KOPT-K1 (cell line): ENCODE data around the gene RUBCNL.

ENCODE experiments used
- H3K27ac ChIP-seq: fragments of 200-600 bp; sonication (generic); 2 replicates; pipeline ENCODE4 v1.5.1; 2016; ENCODE audit warnings: antibody characterized with exemption, mild to moderate bottlenecking, low read depth, low read length; ENCODE audit not compliant: poor library complexity, severe bottlenecking
- H3K36me3 ChIP-seq: fragments of 200-600 bp; sonication (generic); 2 replicates; pipeline ENCODE4 v1.5.1; 2017; ENCODE audit warnings: antibody characterized with exemption, mild to moderate bottlenecking, low read length, moderate library complexity; ENCODE audit not compliant: insufficient read depth
- H3K9me3 ChIP-seq: fragments of 200-600 bp; sonication (generic); 2 replicates; pipeline ENCODE4 v1.5.1; 2017; ENCODE audit warnings: antibody characterized with exemption, low read length, mild to moderate bottlenecking; ENCODE audit not compliant: insufficient read depth, poor library complexity, severe bottlenecking

RUBCNL gene

DNA sequence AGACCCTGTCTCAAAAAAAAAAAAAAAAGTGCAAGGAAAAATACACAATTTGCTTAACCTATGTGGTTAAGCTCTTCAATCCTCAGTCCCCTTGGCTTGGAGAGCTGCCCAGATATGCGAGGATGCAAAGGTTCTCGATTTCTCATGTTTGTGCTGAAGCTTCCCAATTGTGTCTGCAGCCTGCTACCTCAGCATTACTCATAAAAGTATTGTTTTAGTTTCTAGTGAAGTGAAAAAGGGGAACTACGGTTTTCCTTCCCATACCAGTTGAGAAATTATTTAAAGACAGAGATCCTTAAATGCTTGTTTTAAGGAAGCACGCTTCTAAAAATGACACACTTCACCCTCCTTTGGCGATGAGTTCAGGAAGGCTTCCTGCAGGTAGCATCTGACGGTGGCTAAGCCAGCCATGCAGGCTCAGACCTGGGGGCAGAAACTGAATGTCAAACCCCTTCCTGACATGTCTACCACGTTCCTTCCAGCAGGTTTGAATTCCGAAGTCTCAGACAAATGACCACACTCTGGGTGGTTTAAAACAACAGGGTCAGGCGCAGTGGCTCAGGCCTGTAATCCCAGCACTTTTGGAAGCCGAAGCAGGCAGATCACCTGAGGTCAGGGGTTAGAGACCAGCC lies 47.9 kb downstream of the RUBCNL start:
- H3K36me3 ChIP-seq, result peaks cover 42% of the 10 kb centered on the region
- H3K9me3 ChIP-seq, result peaks cover 9% of the 10 kb centered on the region
- H3K27ac ChIP-seq, result no peak overlapping the region

DNA sequence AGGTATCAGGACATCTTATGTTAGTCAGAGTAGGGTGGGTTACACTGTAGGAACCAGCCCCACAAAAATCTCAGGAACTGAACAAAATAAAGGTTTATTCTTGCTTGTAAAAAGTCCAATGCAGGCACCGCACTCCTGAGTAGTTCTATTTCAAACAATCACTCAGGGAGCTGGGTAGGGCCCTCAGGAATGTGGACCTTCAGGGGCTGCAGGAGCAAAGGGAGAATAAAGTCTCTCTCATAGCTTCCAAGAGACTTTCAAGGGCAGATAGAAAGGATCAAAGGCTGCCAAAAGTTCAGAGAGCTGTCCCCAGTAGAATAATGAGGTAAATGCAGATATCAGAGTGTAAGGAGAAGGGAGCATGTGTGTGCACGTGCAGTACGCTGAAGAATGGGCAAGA lies 49.4 kb downstream of the RUBCNL start:
- peaks cover 28% of the 10 kb centered on the region for H3K36me3 ChIP-seq
- no peak overlapping the region for H3K27ac ChIP-seq
- peaks cover 9% of the 10 kb centered on the region for H3K9me3 ChIP-seq

DNA sequence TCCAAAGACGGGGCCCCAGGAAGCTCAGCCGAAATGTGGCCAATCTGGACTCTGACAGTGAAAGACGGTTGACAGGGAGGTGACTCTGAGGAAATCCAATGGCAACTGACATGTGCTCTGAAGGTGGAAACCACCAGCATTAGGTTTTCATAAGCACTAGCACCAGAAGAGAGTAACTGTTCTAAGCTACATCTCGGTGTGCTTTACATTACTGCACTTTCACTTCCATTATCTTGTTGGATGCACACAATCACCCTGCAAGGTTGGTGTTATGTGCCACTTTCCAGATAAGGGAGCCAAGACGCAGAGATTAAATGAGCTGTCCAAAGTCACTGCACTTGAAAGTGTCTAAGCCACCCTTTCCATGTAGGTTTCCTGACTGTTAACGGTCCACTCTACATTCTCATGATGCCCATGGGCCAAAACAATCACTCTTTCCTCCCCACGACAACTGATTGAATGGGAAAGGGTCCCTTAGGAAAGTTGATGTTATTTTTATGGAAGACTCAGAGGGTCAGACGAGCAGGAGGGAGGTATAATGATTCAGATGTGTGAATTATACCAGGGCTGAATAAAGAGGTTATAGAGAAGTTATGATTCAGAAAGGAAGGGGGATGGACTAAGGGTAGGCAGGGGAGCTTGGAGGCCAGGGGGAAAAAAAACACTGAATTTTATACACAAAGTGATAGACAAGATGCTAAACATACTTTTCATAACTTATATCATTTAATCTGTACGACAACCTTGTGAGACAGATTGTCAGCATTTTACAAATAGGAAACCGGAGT lies 52.8 kb downstream of the RUBCNL start:
- Histone ChIP-seq H3K27ac (peak overlapping the region; percentile 100), H3K9me3 (peaks cover 9% of the 10 kb centered on the region), H3K36me3 (no peaks in the 10 kb centered on the region)

DNA sequence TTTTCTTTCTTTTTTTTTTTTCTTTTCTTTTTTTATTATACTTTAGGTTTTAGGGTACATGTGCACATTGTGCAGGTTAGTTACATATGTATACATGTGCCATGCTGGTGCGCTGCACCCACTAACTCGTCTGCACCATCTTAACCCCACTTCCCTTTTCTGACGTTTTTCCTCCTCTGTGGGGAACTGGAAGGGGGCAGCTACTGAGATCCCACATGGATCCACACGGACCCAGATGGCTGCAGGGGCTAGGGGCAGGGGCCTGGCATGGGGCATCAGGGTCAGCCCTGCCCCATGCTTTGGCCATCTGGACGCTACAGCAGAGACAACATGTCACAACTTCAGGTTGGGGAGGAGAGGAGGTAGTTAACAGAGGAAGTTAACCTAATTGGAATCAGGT lies 54.3 kb downstream of the RUBCNL start:
- Histone ChIP-seq H3K36me3 (no peaks in the 10 kb centered on the region), H3K9me3 (peaks cover 9% of the 10 kb centered on the region), H3K27ac (peak overlapping the region; percentile 100)

DNA sequence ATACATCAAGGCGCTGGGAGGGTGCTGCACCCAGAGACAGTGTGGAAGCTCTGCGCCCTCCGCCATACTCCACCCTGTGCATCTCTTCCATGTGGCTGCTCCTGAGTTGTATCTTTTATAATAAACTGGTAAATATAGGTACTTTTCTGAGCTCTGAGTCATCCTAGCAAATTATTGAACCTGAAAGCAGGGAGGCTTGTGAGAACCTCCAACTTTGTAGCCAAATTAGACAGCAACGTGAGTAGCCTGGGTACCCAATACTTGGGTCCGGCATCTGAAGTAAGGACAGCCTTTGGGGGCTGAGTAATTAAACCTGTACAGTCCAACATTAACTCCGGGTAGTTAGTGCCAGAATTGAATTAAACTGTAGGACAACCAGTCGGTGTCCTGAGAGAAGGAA lies 57.4 kb downstream of the RUBCNL start:
- Histone ChIP-seq H3K9me3 (no peaks in the 10 kb centered on the region), H3K36me3 (no peaks in the 10 kb centered on the region), H3K27ac (peak overlapping the region; percentile 28)

DNA sequence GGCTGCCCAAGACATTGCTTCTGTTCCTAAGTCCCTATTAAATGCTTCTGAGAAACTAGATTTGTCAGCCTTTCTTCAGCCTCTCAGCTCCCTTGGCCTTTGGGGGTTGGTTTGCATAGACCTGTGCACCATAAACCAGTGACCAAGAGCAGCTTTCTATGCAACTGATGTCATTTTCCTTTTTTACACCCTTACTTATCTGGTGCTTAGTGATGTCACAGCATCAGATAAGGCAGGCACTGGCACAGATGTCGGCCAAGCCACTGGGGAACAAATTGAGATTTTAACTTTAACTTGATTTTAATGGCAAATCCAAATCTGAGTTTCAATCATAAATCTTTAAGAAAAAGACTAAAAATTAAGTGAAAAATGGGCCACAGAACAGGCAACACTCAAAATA lies 59.8 kb downstream of the RUBCNL start:
- no peak overlapping the region for H3K27ac ChIP-seq
- H3K9me3 ChIP-seq, result no peaks in the 10 kb centered on the region
- H3K36me3 ChIP-seq, result no peaks in the 10 kb centered on the region

DNA sequence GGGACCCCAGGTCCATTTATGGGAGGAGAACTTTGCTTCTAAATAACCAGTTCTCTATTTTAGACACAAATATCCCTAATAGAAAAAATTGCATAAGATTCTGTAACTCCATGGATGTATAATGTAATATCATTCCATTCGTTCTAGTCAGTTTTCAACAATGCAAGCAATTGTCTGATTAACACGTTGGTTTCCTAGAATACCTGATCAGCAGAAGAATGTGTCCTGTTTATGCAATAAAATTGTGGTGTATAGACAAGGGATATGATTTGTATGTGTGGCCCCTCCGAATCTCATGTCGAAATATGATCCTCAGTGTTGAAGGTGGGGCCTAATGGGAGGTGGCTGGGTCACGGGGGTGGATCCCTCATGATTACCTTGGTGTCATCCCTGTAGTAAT lies 62.1 kb downstream of the RUBCNL start:
- no peak overlapping the region for H3K27ac ChIP-seq
- no peaks in the 10 kb centered on the region for H3K36me3 ChIP-seq
- H3K9me3 ChIP-seq, result no peaks in the 10 kb centered on the region

DNA sequence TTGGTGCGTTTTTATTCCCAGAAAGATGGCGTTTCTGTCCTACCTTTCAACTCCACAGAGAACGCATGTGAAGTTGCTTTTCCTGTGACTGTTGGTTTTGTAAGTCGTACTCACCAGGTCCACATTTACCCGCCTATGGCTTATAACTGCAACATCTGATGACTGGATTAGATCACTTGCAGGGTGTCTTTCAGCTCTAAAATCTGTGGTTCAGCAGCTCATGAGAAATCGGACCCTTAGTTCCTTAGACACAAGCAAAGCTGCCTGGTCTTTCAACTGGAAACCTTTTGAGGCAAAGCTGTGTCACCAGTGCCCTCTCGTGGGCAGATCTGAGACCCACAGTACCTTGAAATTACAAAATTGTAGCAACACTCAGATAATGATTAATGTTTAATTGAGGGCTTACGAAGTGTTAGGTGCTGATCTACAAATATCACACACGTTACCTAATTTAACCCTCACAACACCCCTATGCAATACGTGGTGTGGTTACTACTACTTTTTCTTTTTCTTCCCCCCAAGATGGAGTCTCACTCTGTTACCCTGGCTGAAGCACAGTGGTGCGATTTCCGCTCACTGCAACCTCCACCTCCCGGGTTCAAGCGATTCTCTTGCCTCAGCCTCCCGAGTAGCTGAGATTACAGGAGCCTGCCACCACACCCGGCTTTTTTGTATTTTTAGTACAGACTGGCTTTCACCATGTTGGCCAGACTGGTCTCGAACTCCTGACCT lies 65.4 kb downstream of the RUBCNL start:
- Histone ChIP-seq H3K27ac (peak overlapping the region; percentile 80), H3K36me3 (0 out of 2 replicates have a peak, but pooled peaks cover under 1% of the 10 kb centered on the region), H3K9me3 (no peaks in the 10 kb centered on the region)

DNA sequence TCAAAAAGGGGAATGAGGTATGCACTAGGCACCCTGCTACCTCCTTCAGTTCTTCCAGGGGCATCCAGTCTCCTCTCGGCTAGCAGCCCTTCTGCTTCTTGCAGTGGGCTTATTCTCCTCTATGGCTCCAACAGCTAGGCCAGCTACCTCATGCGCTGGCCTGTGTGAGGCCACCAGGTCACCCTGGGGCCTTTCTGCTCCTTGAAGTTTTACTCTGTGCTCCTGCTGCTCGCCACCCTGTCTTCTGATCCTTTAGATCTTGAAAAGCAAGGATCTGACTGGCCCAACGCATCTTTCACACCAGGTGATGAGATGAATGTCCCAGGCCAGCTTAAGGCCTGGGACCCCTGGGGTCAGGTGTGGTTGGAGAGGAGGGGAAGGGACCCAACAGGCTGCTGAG lies 66.2 kb downstream of the RUBCNL start:
- H3K36me3 ChIP-seq, result peaks cover 9% of the 10 kb centered on the region
- no peaks in the 10 kb centered on the region for H3K9me3 ChIP-seq
- peak overlapping the region; percentile 80 for H3K27ac ChIP-seq

DNA sequence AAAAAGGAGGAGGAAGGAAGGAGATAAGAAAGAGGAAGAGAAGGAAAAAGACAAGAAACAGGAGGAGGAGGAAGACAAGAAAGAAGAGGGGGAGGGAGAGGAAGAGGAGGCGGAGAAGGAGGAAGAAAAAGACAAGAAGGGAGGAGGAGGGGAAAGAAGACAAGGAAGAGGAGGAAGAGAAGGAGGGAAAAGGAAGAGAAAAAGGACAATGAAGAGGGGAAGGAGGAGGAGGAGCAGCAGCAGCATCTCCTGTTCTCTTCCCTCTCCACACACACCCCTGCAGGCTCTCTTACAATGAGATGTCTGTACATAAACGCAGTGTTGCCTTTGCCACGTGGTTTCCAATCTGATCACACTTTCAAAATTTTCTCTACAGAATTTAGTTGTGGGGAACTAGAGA lies 66.6 kb downstream of the RUBCNL start:
- H3K36me3 ChIP-seq, result peaks cover 13% of the 10 kb centered on the region
- H3K9me3 ChIP-seq, result no peaks in the 10 kb centered on the region
- H3K27ac ChIP-seq, result peak overlapping the region; percentile 80

DNA sequence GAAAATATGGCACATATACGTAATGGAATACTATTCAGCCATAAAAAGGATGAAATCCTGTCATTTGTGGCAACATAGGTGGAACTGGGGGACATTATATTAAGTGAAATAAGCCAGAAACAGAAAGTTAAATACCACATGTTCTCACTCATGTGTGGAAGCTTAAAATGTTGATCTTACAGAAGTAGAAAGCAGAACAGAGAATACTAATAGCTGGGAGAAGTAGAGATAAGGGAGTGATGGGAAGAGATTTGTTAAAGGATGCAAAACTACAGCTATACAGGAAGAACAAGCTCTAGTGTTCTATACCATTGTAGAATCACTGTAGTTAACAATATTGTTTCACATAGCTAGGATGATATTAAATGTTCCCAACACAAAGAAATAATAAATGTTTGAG lies 68.1 kb downstream of the RUBCNL start:
- no peak overlapping the region for H3K27ac ChIP-seq
- peaks cover 5% of the 10 kb centered on the region for H3K9me3 ChIP-seq
- H3K36me3 ChIP-seq, result peaks cover 25% of the 10 kb centered on the region

DNA sequence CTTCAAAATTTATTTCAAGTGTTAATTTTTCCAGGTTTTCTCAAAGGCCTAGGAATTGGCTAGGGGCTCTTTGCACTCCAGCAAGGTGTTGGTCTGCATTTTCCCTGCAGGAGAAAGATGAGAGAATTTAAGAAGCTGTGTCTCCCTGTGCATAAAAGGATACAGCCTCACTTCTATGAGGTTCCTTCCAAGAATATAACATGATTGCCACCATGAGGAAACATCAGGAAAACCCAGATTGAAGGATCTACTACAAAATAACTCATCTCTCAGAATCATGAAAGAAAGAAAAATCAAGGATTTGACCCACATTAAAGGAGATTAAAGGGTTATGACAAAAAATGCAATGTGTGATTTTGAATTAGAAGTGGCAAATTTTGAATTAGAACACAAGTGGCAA lies 69.9 kb downstream of the RUBCNL start:
- Histone ChIP-seq H3K36me3 (peaks cover 41% of the 10 kb centered on the region), H3K9me3 (peaks cover 9% of the 10 kb centered on the region), H3K27ac (no peak overlapping the region)

DNA sequence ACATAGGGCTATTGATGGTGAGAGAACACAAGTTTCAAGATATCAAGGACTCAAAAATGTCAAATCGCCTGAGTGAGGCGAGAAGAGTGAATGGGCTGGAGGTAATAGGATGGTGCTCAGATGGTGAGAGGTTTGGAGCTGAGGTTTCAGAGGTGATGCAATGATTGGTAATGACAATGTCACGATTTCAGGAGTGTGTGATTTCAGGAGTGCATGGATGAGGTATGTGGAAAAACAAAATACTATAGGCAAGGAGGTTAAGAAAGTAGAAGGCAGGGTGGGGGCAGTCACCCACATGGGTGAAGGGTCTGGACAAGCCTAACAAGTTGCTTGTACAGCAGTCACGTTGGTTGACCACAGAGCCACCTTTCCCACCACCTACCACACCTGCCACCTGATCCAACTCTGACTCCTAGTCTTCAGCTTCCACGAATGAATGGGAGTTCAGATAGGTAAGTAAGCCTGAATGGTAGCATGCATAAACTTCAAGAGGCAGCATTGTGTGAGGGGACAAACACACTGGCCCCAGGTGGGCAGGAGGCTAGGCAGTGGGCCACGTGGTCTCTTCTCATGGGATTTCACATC lies 71.5 kb downstream of the RUBCNL start:
- H3K9me3 ChIP-seq, result peaks cover 25% of the 10 kb centered on the region
- no peak overlapping the region for H3K27ac ChIP-seq
- H3K36me3 ChIP-seq, result peaks cover 45% of the 10 kb centered on the region

DNA sequence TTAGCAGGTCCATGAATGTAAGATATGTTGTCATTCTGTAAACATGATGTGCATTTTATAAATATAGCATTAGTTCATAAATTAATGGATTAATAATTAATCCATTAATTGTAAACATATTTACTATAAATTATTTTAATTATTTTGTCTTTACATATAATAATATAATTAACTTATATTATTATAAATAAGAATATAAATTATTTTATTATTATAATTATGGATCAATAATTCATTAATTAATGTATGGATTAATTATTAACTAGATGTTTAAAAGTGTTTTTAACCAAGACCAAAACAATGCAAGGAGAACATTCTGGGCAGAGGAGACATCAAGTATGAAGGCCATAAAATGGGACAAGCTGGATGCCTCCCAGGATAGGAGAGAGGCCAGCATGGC lies 72.0 kb downstream of the RUBCNL start:
- no peak overlapping the region for H3K27ac ChIP-seq
- peaks cover 30% of the 10 kb centered on the region for H3K9me3 ChIP-seq
- H3K36me3 ChIP-seq, result peaks cover 45% of the 10 kb centered on the region

DNA sequence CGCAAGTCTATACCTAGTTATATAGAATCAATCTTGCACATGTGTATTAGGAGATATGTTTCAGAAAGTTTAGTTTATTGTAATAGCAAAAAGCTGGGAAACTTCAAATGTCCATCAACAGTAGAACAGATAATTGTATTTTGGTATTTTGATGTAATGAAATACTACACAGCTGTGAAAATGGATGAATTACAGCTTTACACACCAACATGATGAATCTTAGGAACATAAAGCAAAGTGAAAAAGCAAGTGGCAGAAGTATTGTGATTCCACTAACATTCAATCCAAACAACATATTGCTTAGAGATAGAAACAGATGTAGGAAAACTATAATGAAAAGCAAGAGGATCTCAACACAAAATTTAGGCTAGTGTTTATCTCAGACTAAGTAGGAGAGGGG lies 72.5 kb downstream of the RUBCNL start:
- H3K9me3 ChIP-seq, result peaks cover 33% of the 10 kb centered on the region
- H3K27ac ChIP-seq, result no peak overlapping the region
- H3K36me3 ChIP-seq, result peaks cover 45% of the 10 kb centered on the region
